Hepatocyte (in vitro differentiated cells): Measurements from ENCODE around the gene DIPK1A.

Experiments
- EZH2 ChIP-seq: fragments of 200-600 bp; sonication (generic); IDR thresholded peaks from 2 replicates; pipeline ENCODE4 v1.6.1; 2016; ENCODE audit warnings: antibody characterized with exemption, mild to moderate bottlenecking, borderline replicate concordance
- TF ChIP-seq, protein P1 (sequence below): fragments of 200-600 bp; sonication (generic); IDR thresholded peaks from 2 replicates; pipeline ENCODE4 v1.5.1; 2016; ENCODE audit warnings: antibody characterized with exemption, mild to moderate bottlenecking; ENCODE audit not compliant: poor library complexity

- TF ChIP-seq, protein P1, sequence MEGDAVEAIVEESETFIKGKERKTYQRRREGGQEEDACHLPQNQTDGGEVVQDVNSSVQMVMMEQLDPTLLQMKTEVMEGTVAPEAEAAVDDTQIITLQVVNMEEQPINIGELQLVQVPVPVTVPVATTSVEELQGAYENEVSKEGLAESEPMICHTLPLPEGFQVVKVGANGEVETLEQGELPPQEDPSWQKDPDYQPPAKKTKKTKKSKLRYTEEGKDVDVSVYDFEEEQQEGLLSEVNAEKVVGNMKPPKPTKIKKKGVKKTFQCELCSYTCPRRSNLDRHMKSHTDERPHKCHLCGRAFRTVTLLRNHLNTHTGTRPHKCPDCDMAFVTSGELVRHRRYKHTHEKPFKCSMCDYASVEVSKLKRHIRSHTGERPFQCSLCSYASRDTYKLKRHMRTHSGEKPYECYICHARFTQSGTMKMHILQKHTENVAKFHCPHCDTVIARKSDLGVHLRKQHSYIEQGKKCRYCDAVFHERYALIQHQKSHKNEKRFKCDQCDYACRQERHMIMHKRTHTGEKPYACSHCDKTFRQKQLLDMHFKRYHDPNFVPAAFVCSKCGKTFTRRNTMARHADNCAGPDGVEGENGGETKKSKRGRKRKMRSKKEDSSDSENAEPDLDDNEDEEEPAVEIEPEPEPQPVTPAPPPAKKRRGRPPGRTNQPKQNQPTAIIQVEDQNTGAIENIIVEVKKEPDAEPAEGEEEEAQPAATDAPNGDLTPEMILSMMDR, result no peak
- no peak for TF ChIP-seq EZH2
Observed at GRCh38 chr1:92877792-92878191, 83.5 kb downstream of the DIPK1A start.
